Measurements from ENCODE around the gene ZNHIT2.
A peak's percentile ranks its signal among the peaks of the same experiment; 100 is the strongest.

The ZNHIT2 gene

GRCh38 chr11:65111744-65112545 lies 5.6 kb downstream of the ZNHIT2 start, which contains the start of gene TM7SF2:
TM7SF2 (plus strand) TSS chr11:65111872; CDS start chr11:65112016, 144 bp downstream.
- Histone ChIP-seq H3K9me3 (replicated peaks in 1 of 11) (no peaks in the 10 kb centered on the region), H3K27ac (peak within 1 kb of the TSS; percentile 24 to 69 (median 55); a peak in 20 of 22 replicates), H3K9ac (peak within 1 kb of the TSS; percentile 62 to 86 (median 76)), H3K36me3 (peaks cover 30 to 51% (median 45%) of the 10 kb centered on the region in 11 experiments; a peak in 21 of 22 replicates), H3K4me2 (peak within 1 kb of the TSS; percentile 95 to 100 (median 99)), H3K4me3 (peak within 1 kb of the TSS; percentile 57 to 76 (median 66)), H4K20me1 (peaks cover 0 to 75% (median 39%) of the 10 kb centered on the region in 11 experiments; a peak in 19 of 22 replicates), H3K27me3 (no peaks in the 10 kb centered on the region), H3K4me1 (peaks cover 41 to 71% (median 61%) of the 10 kb centered on the region in 10 experiments)
- no peak for TF ChIP-seq Cebpa-rat (IDR thresholded peaks at IDR 0.05)

GRCh38 chr11:65111159-65111743 lies 6.2 kb downstream of the ZNHIT2 start:
- Histone ChIP-seq H3K9ac (peak overlapping the region in 3 of 11 experiments; percentile 35 to 61 (median 43); a peak in 4 of 22 replicates), H3K4me1 (peaks cover 35 to 64% (median 54%) of the 10 kb centered on the region in 10 experiments), H3K27ac (no peak overlapping the region), H3K36me3 (peaks cover 30 to 52% (median 43%) of the 10 kb centered on the region in 11 experiments; a peak in 21 of 22 replicates), H3K9me3 (replicated peaks in 1 of 11) (no peaks in the 10 kb centered on the region), H3K4me3 (peak overlapping the region in 5 of 10 experiments; percentile 57 to 76 (median 69); a peak in 10 of 20 replicates), H3K27me3 (no peaks in the 10 kb centered on the region), H3K4me2 (peak overlapping the region; percentile 95 to 100 (median 99)), H4K20me1 (peaks cover 0 to 75% (median 40%) of the 10 kb centered on the region in 11 experiments; a peak in 19 of 22 replicates)
- TF ChIP-seq Cebpa-rat (IDR thresholded peaks at IDR 0.05), result no peak

- TF ChIP-seq Cebpa-rat (IDR thresholded peaks at IDR 0.05), result no peak
- H3K36me3 ChIP-seq, result peaks cover 32 to 52% (median 43%) of the 10 kb centered on the region in 11 experiments
- peak overlapping the region in 8 of 11 experiments; percentile 27 to 61 (median 46); a peak in 12 of 22 replicates for H3K9ac ChIP-seq
- H3K27me3 ChIP-seq, result no peaks in the 10 kb centered on the region
- H3K27ac ChIP-seq, result 0 out of 22 replicates have a peak overlapping the region, but pooled peaks of 1 of the 11 experiments have one; percentile 2
- no peaks in the 10 kb centered on the region for H3K9me3 ChIP-seq (replicated peaks in 1 of 11)
- H4K20me1 ChIP-seq, result peaks cover 0 to 76% (median 36%) of the 10 kb centered on the region in 11 experiments; a peak in 19 of 22 replicates
- no peak overlapping the region for H3K4me3 ChIP-seq
- H3K4me2 ChIP-seq, result peak overlapping the region; percentile 18 to 100 (median 98); a peak in 21 of 22 replicates
- peaks cover 27 to 55% (median 45%) of the 10 kb centered on the region in 10 experiments for H3K4me1 ChIP-seq
These were observed 7.1 kb downstream of the ZNHIT2 start for GRCh38 chr11:65110354-65110861.

GRCh38 chr11:65109231-65110198 lies 8.0 kb downstream of the ZNHIT2 start:
- TF ChIP-seq Cebpa-rat (IDR thresholded peaks at IDR 0.05), result no peak
- H3K4me1 ChIP-seq, result peaks cover 25 to 46% (median 41%) of the 10 kb centered on the region in 10 experiments
- H3K9ac ChIP-seq, result peak overlapping the region in 1 of 11 experiments; percentile 50; a peak in 1 of 22 replicates
- H3K4me2 ChIP-seq, result peak overlapping the region in 1 of 11 experiments; percentile 97; a peak in 1 of 22 replicates
- H3K4me3 ChIP-seq, result no peak overlapping the region
- peaks cover 0 to 78% (median 39%) of the 10 kb centered on the region in 11 experiments; a peak in 19 of 22 replicates for H4K20me1 ChIP-seq
- no peak overlapping the region for H3K27ac ChIP-seq
- H3K36me3 ChIP-seq, result peaks cover 34 to 53% (median 44%) of the 10 kb centered on the region in 11 experiments
- H3K9me3 ChIP-seq (replicated peaks in 1 of 11), result no peaks in the 10 kb centered on the region
- no peaks in the 10 kb centered on the region for H3K27me3 ChIP-seq

- Histone ChIP-seq H3K27ac (no peak overlapping the region), H3K27me3 (no peaks in the 10 kb centered on the region), H3K9ac (no peak overlapping the region), H3K4me3 (no peak overlapping the region), H3K36me3 (peaks cover 34 to 62% (median 48%) of the 10 kb centered on the region in 11 experiments), H3K4me1 (peaks cover 21 to 37% (median 32%) of the 10 kb centered on the region in 10 experiments), H4K20me1 (peaks cover 0 to 84% (median 48%) of the 10 kb centered on the region in 11 experiments; a peak in 19 of 22 replicates), H3K4me2 (no peak overlapping the region), H3K9me3 (replicated peaks in 1 of 11) (no peaks in the 10 kb centered on the region)
- TF ChIP-seq Cebpa-rat (IDR thresholded peaks at IDR 0.05), result no peak
These were observed 8.9 kb downstream of the ZNHIT2 start for GRCh38 chr11:65108469-65109123.

- Histone ChIP-seq H3K36me3 (peaks cover 41 to 69% (median 51%) of the 10 kb centered on the region in 11 experiments), H3K4me3 (no peak overlapping the region), H3K27me3 (no peaks in the 10 kb centered on the region), H3K4me1 (peaks cover 14 to 30% (median 25%) of the 10 kb centered on the region in 10 experiments), H3K9me3 (replicated peaks in 1 of 11) (no peaks in the 10 kb centered on the region), H3K27ac (no peak overlapping the region), H4K20me1 (peaks cover 0 to 89% (median 49%) of the 10 kb centered on the region in 11 experiments; a peak in 19 of 22 replicates), H3K4me2 (no peak overlapping the region), H3K9ac (no peak overlapping the region)
- no peak for TF ChIP-seq Cebpa-rat (IDR thresholded peaks at IDR 0.05)
These were observed 9.6 kb downstream of the ZNHIT2 start for GRCh38 chr11:65107751-65108468.

GRCh38 chr11:65107078-65107477 lies 10.4 kb downstream of the ZNHIT2 start:
- Histone ChIP-seq H3K4me2 (no peak overlapping the region), H3K36me3 (peaks cover 50 to 78% (median 56%) of the 10 kb centered on the region in 11 experiments), H3K4me1 (peaks cover 12 to 22% (median 17%) of the 10 kb centered on the region in 10 experiments), H3K9me3 (replicated peaks in 1 of 11) (no peaks in the 10 kb centered on the region), H3K4me3 (no peak overlapping the region), H4K20me1 (peaks cover 0 to 95% (median 48%) of the 10 kb centered on the region in 11 experiments; a peak in 19 of 22 replicates), H3K9ac (0 out of 22 replicates have a peak overlapping the region, but pooled peaks of 1 of the 11 experiments have one; percentile 13), H3K27ac (no peak overlapping the region), H3K27me3 (no peaks in the 10 kb centered on the region)
- TF ChIP-seq Cebpa-rat (IDR thresholded peaks at IDR 0.05), result no peak

Data from BLaER1 treated with 17β-estradiol and CSF1 and Interleukin-3, amounts not matched to agents 10 nM and 100 nM (cell line).